Left ventricle myocardium inferior (tissue), 1 donor: Measurements from ENCODE around the gene RAP1GAP. TPM values are rescaled to one million over a fixed set of nuclear protein-coding genes. Genes with fewer than 3 reads are reported as not detected.

ENCODE experiments used
- DNase-seq: peaks from one replicate; pipeline ENCODE4 v3.0.0-alpha.2; 2020
- H3K27ac ChIP-seq: fragments of 200-600 bp; replicated peaks from 2 replicates; pipeline ENCODE4 v1.8.0; 2021
- H3K27me3 ChIP-seq: fragments of 200-600 bp; 2 replicates; pipeline ENCODE4 v1.8.0; 2021; ENCODE audit warnings: low read depth
- H3K36me3 ChIP-seq: fragments of 200-600 bp; 2 replicates; pipeline ENCODE4 v1.8.0; 2021
- H3K4me1 ChIP-seq: fragments of 200-600 bp; 2 replicates; pipeline ENCODE4 v1.8.0; 2021
- H3K4me3 ChIP-seq: fragments of 200-600 bp; 2 replicates; pipeline ENCODE4 v1.8.0; 2021; ENCODE audit warnings: mild to moderate bottlenecking, moderate library complexity
- H3K9me3 ChIP-seq: fragments of 200-600 bp; replicated peaks from 2 replicates; pipeline ENCODE4 v1.8.0; 2021
- CTCF ChIP-seq: fragments of 200-600 bp; IDR thresholded peaks from 2 replicates; pipeline ENCODE4 v1.8.0; 2021; ENCODE audit warnings: antibody characterized with exemption, mild to moderate bottlenecking, borderline replicate concordance
- intact Hi-C: fragments of 100-400 bp; cut with micrococcal nuclease; formaldehyde crosslinking; loops from one replicate; pipeline ENCODE4 v1.11.0; 2022
- total RNA-seq: library from RNA; stranded (reverse); fragmentation: NEBNext Ultra II Directional; extraction: Animal tissue kit (Norgen Biotek cat#: 25700); gene quantifications from one replicate; pipeline ENCODE4 v1.2.1, GENCODE V29; 2021
- donor health status: DM: no; HTN: yes; CAD: no; lungs with severe emphysema.

The RAP1GAP gene
- total RNA-seq, 1 donor from 2014 or later, result 6.2 TPM

GRCh38 chr1:21565285-21565684 is 103.9 kb downstream of the RAP1GAP start:
- H3K9me3 ChIP-seq, result no peaks in the 10 kb centered on the region
- H3K4me1 ChIP-seq, result no peaks in the 10 kb centered on the region
- intact Hi-C loops, result no loop called here
- DNase-seq, result no peak
- no peak overlapping the region for H3K4me3 ChIP-seq
- no peak overlapping the region for H3K27ac ChIP-seq
- no peaks in the 10 kb centered on the region for H3K36me3 ChIP-seq
- H3K27me3 ChIP-seq, result no peaks in the 10 kb centered on the region
- TF ChIP-seq CTCF, result no peak

DNA sequence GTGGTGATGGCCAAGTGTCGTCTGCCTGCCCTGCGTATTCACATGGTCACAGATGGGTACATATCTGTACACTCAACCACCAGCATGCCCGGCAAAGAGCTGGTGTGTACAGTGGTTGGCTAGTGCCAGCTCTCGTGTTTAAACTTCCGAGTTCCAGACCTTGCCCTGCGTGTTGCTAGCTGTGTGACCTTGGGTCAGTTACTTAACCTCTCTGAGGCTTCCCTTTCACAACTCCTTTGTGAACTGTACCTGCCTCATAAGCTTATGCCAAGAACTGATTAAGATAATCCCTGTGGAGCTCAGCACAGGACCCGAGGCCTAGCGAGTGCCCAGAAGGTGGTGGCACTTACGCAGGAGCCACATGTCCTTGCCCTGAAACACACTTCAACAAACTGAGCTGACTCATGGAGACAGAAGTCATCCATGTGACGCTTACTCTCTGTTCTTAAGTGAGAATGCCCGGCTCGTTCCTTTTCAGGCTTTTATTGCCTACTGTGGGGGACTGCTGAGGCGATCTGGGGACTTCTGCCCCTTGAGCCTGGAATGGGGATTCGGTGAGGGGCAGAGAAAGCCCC is 104.5 kb downstream of the RAP1GAP start:
- Histone ChIP-seq H3K27ac (no peak overlapping the region), H3K4me1 (no peaks in the 10 kb centered on the region), H3K9me3 (no peaks in the 10 kb centered on the region), H3K4me3 (no peak overlapping the region), H3K36me3 (no peaks in the 10 kb centered on the region), H3K27me3 (no peaks in the 10 kb centered on the region)
- intact Hi-C loops, result no loop called here
- no peak for DNase-seq
- TF ChIP-seq CTCF, result no peak

DNA sequence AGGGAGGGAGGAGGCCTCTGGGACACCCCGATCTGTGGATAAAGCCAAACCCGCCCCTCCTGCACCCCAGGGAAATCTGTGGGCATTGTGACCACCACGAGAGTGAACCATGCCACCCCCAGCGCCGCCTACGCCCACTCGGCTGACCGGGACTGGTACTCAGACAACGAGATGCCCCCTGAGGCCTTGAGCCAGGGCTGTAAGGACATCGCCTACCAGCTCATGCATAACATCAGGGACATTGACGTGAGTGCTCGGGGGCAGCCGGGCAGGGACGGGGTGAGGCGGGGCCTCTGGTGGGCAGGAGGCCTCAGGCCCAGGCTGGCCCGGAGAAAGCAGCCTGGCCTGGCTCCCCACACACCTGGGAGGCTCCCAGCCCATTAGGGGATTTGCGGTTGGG is 105.2 kb downstream of the RAP1GAP start:
- no peaks in the 10 kb centered on the region for H3K36me3 ChIP-seq
- no peak overlapping the region for H3K27ac ChIP-seq
- no peak for DNase-seq
- no peaks in the 10 kb centered on the region for H3K27me3 ChIP-seq
- H3K4me3 ChIP-seq, result no peak overlapping the region
- intact Hi-C loops, result no loop called here
- TF ChIP-seq CTCF, result no peak
- H3K9me3 ChIP-seq, result no peaks in the 10 kb centered on the region
- no peaks in the 10 kb centered on the region for H3K4me1 ChIP-seq

DNA sequence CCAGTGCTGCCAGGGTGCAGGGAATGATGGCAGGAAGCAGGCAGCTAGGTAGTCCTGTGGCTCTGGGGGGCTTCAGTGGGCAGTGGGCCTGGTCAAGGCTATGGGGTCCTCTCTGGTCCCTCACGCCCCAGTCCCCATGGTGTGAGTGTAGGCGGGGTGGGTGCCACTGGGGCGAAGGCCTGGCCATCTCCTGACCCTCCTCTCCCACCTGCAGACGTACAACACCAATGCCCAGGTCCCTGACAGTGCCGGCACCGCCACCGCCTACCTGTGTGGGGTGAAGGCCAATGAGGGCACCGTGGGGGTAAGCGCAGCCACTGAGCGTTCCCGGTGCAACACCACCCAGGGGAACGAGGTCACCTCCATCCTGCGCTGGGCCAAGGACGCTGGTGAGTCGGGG is 106.3 kb downstream of the RAP1GAP start:
- Histone ChIP-seq H3K9me3 (no peaks in the 10 kb centered on the region), H3K4me1 (no peaks in the 10 kb centered on the region), H3K27ac (no peak overlapping the region), H3K36me3 (no peaks in the 10 kb centered on the region), H3K27me3 (no peaks in the 10 kb centered on the region), H3K4me3 (no peak overlapping the region)
- intact Hi-C loops, result no loop called here
- no peak for DNase-seq
- TF ChIP-seq CTCF, result no peak

DNA sequence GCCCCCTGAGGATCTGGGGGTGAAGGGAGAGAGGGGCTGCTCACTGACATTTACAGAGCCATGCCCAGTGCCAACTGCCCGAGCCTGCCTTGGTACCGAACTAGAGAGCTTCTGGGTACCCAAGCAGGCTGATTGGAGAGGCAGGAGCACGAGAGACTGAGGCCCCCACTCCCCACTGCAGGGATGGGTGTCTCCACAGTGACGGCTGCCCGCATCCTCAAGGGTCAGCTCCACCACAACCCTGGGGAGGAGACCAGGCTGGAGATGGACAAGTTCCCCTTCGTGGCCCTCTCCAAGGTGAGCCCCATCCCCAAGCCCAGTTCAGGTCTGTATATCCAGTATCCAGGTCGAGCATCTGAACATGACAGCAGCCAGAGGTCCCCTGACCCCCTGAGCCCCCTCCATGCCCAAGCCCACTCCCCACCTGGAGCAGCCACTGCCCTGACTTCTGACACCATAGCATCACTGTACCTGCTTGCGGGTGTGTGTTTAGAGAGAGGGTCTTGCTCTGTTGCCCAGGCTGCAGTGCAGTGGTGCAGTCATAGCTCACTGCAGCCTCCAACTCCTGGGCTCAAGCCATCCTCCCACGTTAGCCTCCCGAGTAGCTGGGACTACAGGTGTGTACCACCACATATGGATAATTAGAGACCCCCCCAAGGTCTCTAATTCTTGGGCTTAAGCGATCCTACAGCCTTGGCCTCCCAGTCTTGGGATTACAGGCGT is 108.1 kb downstream of the RAP1GAP start:
- Histone ChIP-seq H3K36me3 (no peaks in the 10 kb centered on the region), H3K4me3 (no peak overlapping the region), H3K27me3 (no peaks in the 10 kb centered on the region), H3K4me1 (no peaks in the 10 kb centered on the region), H3K27ac (no peak overlapping the region), H3K9me3 (no peaks in the 10 kb centered on the region)
- intact Hi-C loops, result no loop called here
- TF ChIP-seq CTCF, result no peak
- DNase-seq, result no peak
